WTC11 (cell line): ENCODE results near the gene SOD2. TPM values are rescaled to one million over a fixed set of nuclear protein-coding genes. Genes with fewer than 3 reads are reported as not detected.
A peak's percentile ranks its signal among the peaks of the same experiment; 100 is the strongest.

Experiments
- ATAC-seq: fragments of 200-7000 bp; cut with Tn5 transposase; 2 replicates; pipeline ENCODE4 v1.10.0; 2021; ENCODE audit warnings: mild to moderate bottlenecking, moderate library complexity
- CTCF ChIA-PET: fragments of 300-600 bp; sonication (Branson Sonifier 250); formaldehyde crosslinking; loops from one replicate; lab custom pipeline; 2021; ENCODE audit warnings: antibody characterized with exemption; lab: Charles Lee
- POLR2A ChIA-PET: fragments of 350-600 bp; sonication (Branson Sonifier 250); formaldehyde crosslinking; loops from one replicate; lab custom pipeline; 2021; ENCODE audit warnings: antibody characterized with exemption; lab: Charles Lee
- DNase-seq: peaks from one replicate; pipeline ENCODE4 v3.0.0; 2021; ENCODE audit warnings: low spot score
- H3K27ac Mint-ChIP-seq: 2 replicates; pipeline ENCODE4 v1.8.0; 2021; ENCODE audit warnings: mixed read lengths
- H3K27me3 Mint-ChIP-seq: 2 replicates; pipeline ENCODE4 v1.8.0; 2021; ENCODE audit warnings: low read depth, mild to moderate bottlenecking, moderate library complexity, mixed read lengths
- H3K36me3 Mint-ChIP-seq: 2 replicates; pipeline ENCODE4 v1.8.0; 2021; ENCODE audit warnings: mixed read lengths
- H3K4me1 Mint-ChIP-seq: 2 replicates; pipeline ENCODE4 v1.8.0; 2022; ENCODE audit warnings: mixed read lengths
- H3K4me3 Mint-ChIP-seq: 2 replicates; pipeline ENCODE4 v1.8.0; 2021; ENCODE audit warnings: mild to moderate bottlenecking, moderate library complexity, mixed read lengths
- H3K9me3 Mint-ChIP-seq: 2 replicates; pipeline ENCODE4 v1.8.0; 2021; ENCODE audit warnings: mixed read lengths
- AFF4 ChIP-seq: sonication (generic); formaldehyde crosslinking; IDR thresholded peaks from 2 replicates; pipeline ENCODE4 v1.8.1; 2023; ENCODE audit warnings: mild to moderate bottlenecking, missing genetic modification reagents, borderline replicate concordance
- AR ChIP-seq: fragments of 250-450 bp; sonication (Bioruptor Pico); IDR thresholded peaks from 2 replicates; pipeline ENCODE4 v1.9.0; 2021; ENCODE audit warnings: mild to moderate bottlenecking
- CDX4 ChIP-seq: fragments of 250-450 bp; sonication (Bioruptor Pico); IDR thresholded peaks from 2 replicates; pipeline ENCODE4 v1.9.0; 2021; ENCODE audit warnings: moderate library complexity, mild to moderate bottlenecking, inconsistent platforms, borderline replicate concordance
- E2F4 ChIP-seq: sonication (generic); formaldehyde crosslinking; IDR thresholded peaks from 2 replicates; pipeline ENCODE4 v1.8.1; 2022; ENCODE audit warnings: low read depth, mild to moderate bottlenecking, moderate library complexity, missing genetic modification reagents, borderline replicate concordance
- EMX1 ChIP-seq: fragments of 250-450 bp; sonication (Bioruptor Pico); IDR thresholded peaks from 2 replicates; pipeline ENCODE4 v1.8.0; 2021; ENCODE audit warnings: mild to moderate bottlenecking
- ESRRA ChIP-seq: sonication (generic); formaldehyde crosslinking; IDR thresholded peaks from 2 replicates; pipeline ENCODE4 v1.8.1; 2022; ENCODE audit warnings: mild to moderate bottlenecking, missing genetic modification reagents, borderline replicate concordance
- GABPB1 ChIP-seq: sonication (generic); formaldehyde crosslinking; IDR thresholded peaks from 2 replicates; pipeline ENCODE4 v1.8.1; 2023; ENCODE audit warnings: mild to moderate bottlenecking, missing genetic modification reagents
- GTF2I ChIP-seq: fragments of 250-450 bp; sonication (Bioruptor Pico); conservative IDR thresholded peaks from 2 replicates; pipeline ENCODE4 v1.4.0; 2021; ENCODE audit warnings: mild to moderate bottlenecking
- HMGA2 ChIP-seq: fragments of 250-450 bp; sonication (Bioruptor Pico); IDR thresholded peaks from 2 replicates; pipeline ENCODE4 v1.4.0; 2021; ENCODE audit warnings: mild to moderate bottlenecking, moderate library complexity
- HMGXB4 ChIP-seq: sonication (generic); formaldehyde crosslinking; IDR thresholded peaks from 2 replicates; pipeline ENCODE4 v1.8.1; 2023; ENCODE audit warnings: mild to moderate bottlenecking, moderate library complexity, missing genetic modification reagents
- OVOL2 ChIP-seq: fragments of 250-450 bp; sonication (Bioruptor Pico); IDR thresholded peaks from 2 replicates; pipeline ENCODE4 v1.9.0; 2021; ENCODE audit warnings: mild to moderate bottlenecking, borderline replicate concordance
- PRRX2 ChIP-seq: fragments of 250-450 bp; sonication (Bioruptor Pico); IDR thresholded peaks from 2 replicates; pipeline ENCODE4 v1.8.0; 2021; ENCODE audit warnings: mild to moderate bottlenecking
- TEAD1 ChIP-seq: sonication (generic); formaldehyde crosslinking; IDR thresholded peaks from 2 replicates; pipeline ENCODE4 v1.8.0; 2022; ENCODE audit warnings: mild to moderate bottlenecking, missing genetic modification reagents
- ZNF281 ChIP-seq: sonication (generic); formaldehyde crosslinking; IDR thresholded peaks from 2 replicates; pipeline ENCODE4 v1.8.0; 2023; ENCODE audit warnings: mild to moderate bottlenecking, missing genetic modification reagents
- ZNF317 ChIP-seq: sonication (generic); formaldehyde crosslinking; IDR thresholded peaks from 2 replicates; pipeline ENCODE4 v1.8.1; 2023; ENCODE audit warnings: low read depth, mild to moderate bottlenecking, moderate library complexity, missing genetic modification reagents, borderline replicate concordance
- ZNF512 ChIP-seq: sonication (generic); formaldehyde crosslinking; IDR thresholded peaks from 2 replicates; pipeline ENCODE4 v1.8.1; 2022; ENCODE audit warnings: missing genetic modification reagents, borderline replicate concordance
- total RNA-seq: library from RNA; stranded (reverse); gene quantifications from 3 replicates; pipeline ENCODE4 v1.2.3, GENCODE V29; 2021

SOD2 gene
- total RNA-seq, 1 experiment from 2014 or later, result 82.6 TPM

- H3K27ac Mint-ChIP-seq, result peak overlapping the region; percentile 86
- peaks cover 10% of the 10 kb centered on the region for H3K4me1 Mint-ChIP-seq
- no peak for DNase-seq
- no peak for ATAC-seq
- TF ChIP-seq ZNF281 (CRISPR knock-in tag) (no peak), AFF4 (no peak), HMGXB4 (CRISPR knock-in tag) (no peak), HMGA2 (no peak), GTF2I (no peak), OVOL2 (CRISPR knock-in tag) (no peak), PRRX2 (CRISPR knock-in tag) (no peak), TEAD1 (no peak), E2F4 (CRISPR knock-in tag) (no peak), ZNF512 (no peak), ESRRA (CRISPR knock-in tag) (no peak), CDX4 (CRISPR knock-in tag) (no peak)
- no peak overlapping the region for H3K4me3 Mint-ChIP-seq
- H3K9me3 Mint-ChIP-seq, result no peaks in the 10 kb centered on the region; the same call in 1 of the 2 replicates
- H3K27me3 Mint-ChIP-seq, result no peaks in the 10 kb centered on the region
- peaks cover 8% of the 10 kb centered on the region for H3K36me3 Mint-ChIP-seq
- CTCF ChIA-PET, result no interaction called here
- POLR2A ChIA-PET, result no interaction called here
Observed at GRCh38 chr6:159723259-159723658, 30.2 kb upstream of the SOD2 start.

- no peaks in the 10 kb centered on the region for H3K27me3 Mint-ChIP-seq
- ChIA-PET CTCF (no interaction called here), POLR2A (no interaction called here)
- H3K9me3 Mint-ChIP-seq, result no peaks in the 10 kb centered on the region; the same call in 1 of the 2 replicates
- no peak for ATAC-seq
- H3K36me3 Mint-ChIP-seq, result peaks cover 7% of the 10 kb centered on the region
- peak overlapping the region; percentile 86 for H3K27ac Mint-ChIP-seq
- peaks cover 10% of the 10 kb centered on the region for H3K4me1 Mint-ChIP-seq
- no peak overlapping the region for H3K4me3 Mint-ChIP-seq
- no peak for DNase-seq
- TF ChIP-seq GABPB1 (CRISPR knock-in tag) (no peak), AR (CRISPR knock-in tag) (no peak), EMX1 (CRISPR knock-in tag) (no peak), ZNF317 (no peak), HMGXB4 (CRISPR knock-in tag) (no peak)
Observed at GRCh38 chr6:159722655-159723054, 29.6 kb upstream of the SOD2 start.
